ENCODE measurements around the gene PTPN22.

Gene PTPN22

GRCh38 chr1:113793878-113794834 is 77.4 kb downstream of the PTPN22 start:
- no peak for DNase-seq

- DNase-seq = no peak
Measured at GRCh38 chr1:113792986-113793385, 78.5 kb downstream of the PTPN22 start.

- no peak for DNase-seq
Measured at GRCh38 chr1:113792471-113792870, 79.0 kb downstream of the PTPN22 start.

- no peak for DNase-seq
Measured at GRCh38 chr1:113788802-113789201, 82.7 kb downstream of the PTPN22 start.

GRCh38 chr1:113787663-113788062 is 83.8 kb downstream of the PTPN22 start:
- DNase-seq = no peak

- no peak for DNase-seq
Measured at GRCh38 chr1:113786069-113786468, 85.4 kb downstream of the PTPN22 start.

GRCh38 chr1:113784104-113784779 is 87.3 kb downstream of the PTPN22 start:
- DNase-seq = no peak

GRCh38 chr1:113783254-113784103 is 88.0 kb downstream of the PTPN22 start:
- no peak for DNase-seq

GRCh38 chr1:113782406-113782805 is 89.1 kb downstream of the PTPN22 start:
- no peak for DNase-seq

GRCh38 chr1:113780374-113781146 is 91.0 kb downstream of the PTPN22 start:
- DNase-seq = no peak

- no peak for DNase-seq
Measured at GRCh38 chr1:113779542-113779941, 92.0 kb downstream of the PTPN22 start.

- no peak for DNase-seq
Measured at GRCh38 chr1:113777561-113777960, 94.0 kb downstream of the PTPN22 start.

GRCh38 chr1:113770031-113770430 is 101.5 kb downstream of the PTPN22 start:
- DNase-seq = no peak

GRCh38 chr1:113769601-113769970 is 101.9 kb downstream of the PTPN22 start:
- no peak for DNase-seq

- DNase-seq = no peak
Measured at GRCh38 chr1:113768916-113769600, 102.5 kb downstream of the PTPN22 start.

- no peak for DNase-seq
Measured at GRCh38 chr1:113765306-113766230, 105.9 kb downstream of the PTPN22 start.
